HepG2 (cell line): ENCODE results near the gene SDC1. TPM values are rescaled to one million over a fixed set of nuclear protein-coding genes. Genes with fewer than 3 reads are reported as not detected.

Source experiments
- ARHGAP35 ChIP-seq: sonication (generic); formaldehyde crosslinking; IDR thresholded peaks from 2 replicates; pipeline ENCODE4 v1.9.0; 2022; ENCODE audit warnings: mild to moderate bottlenecking, inconsistent platforms, moderate library complexity, missing genetic modification reagents, borderline replicate concordance
- ATF3 ChIP-seq: sonication (generic); formaldehyde crosslinking; IDR thresholded peaks from 2 replicates; pipeline ENCODE4 v1.4.0; 2020; ENCODE audit warnings: missing genetic modification reagents
- BHLHE40 ChIP-seq: IDR thresholded peaks from 2 replicates; pipeline ENCODE4 v1.6.1; 2011; ENCODE audit warnings: low read length, improper control_type of control experiment
- BRF2 ChIP-seq: sonication (generic); formaldehyde crosslinking; IDR thresholded peaks from 2 replicates; pipeline ENCODE4 v1.8.1; 2022; ENCODE audit warnings: mild to moderate bottlenecking, missing genetic modification reagents
- CSRNP1 ChIP-seq: sonication (generic); formaldehyde crosslinking; IDR thresholded peaks from 2 replicates; pipeline ENCODE4 v1.8.1; 2023; ENCODE audit warnings: mild to moderate bottlenecking, missing genetic modification reagents
- ETV6 ChIP-seq: sonication (generic); formaldehyde crosslinking; conservative IDR thresholded peaks from 2 replicates; pipeline ENCODE4 v1.4.0; 2020; ENCODE audit warnings: missing genetic modification reagents
- FIP1L1 ChIP-seq: fragments of 200-400 bp; formaldehyde crosslinking; IDR thresholded peaks from 2 replicates; pipeline ENCODE4 v1.6.1; 2018; ENCODE audit warnings: low read depth, mild to moderate bottlenecking, low read length, moderate library complexity, borderline replicate concordance; ENCODE audit not compliant: insufficient read depth
- HNF1A ChIP-seq, 2 experiments: sonication (generic) in 1 of 2; formaldehyde crosslinking in 1 of 2; IDR thresholded peaks; 2 replicates each; pipeline versions ENCODE4 v1.4.0 to v1.6.1; 2016 to 2020; ENCODE audit warnings: borderline replicate concordance in 1 of 2, low read depth in 1 of 2, mild to moderate bottlenecking in 1 of 2, missing genetic modification reagents in 1 of 2
- REXO4 ChIP-seq: sonication (generic); formaldehyde crosslinking; IDR thresholded peaks from 2 replicates; pipeline ENCODE4 v1.8.0; 2022; ENCODE audit warnings: missing genetic modification reagents, mild to moderate bottlenecking, borderline replicate concordance
- SOX5 ChIP-seq: IDR thresholded peaks from 2 replicates; pipeline ENCODE4 v1.6.1; 2016; ENCODE audit warnings: borderline replicate concordance
- THAP9 ChIP-seq: sonication (generic); formaldehyde crosslinking; IDR thresholded peaks from 2 replicates; pipeline ENCODE4; 2020; ENCODE audit warnings: missing genetic modification reagents, mild to moderate bottlenecking, borderline replicate concordance
- TSC22D2 ChIP-seq: sonication (generic); formaldehyde crosslinking; IDR thresholded peaks from 2 replicates; pipeline ENCODE4 v1.5.1; 2020; ENCODE audit warnings: missing genetic modification reagents, mild to moderate bottlenecking, borderline replicate concordance
- ZNF790 ChIP-seq: sonication (generic); formaldehyde crosslinking; IDR thresholded peaks from 2 replicates; pipeline ENCODE4 v1.8.0; 2022; ENCODE audit warnings: missing genetic modification reagents, mild to moderate bottlenecking, borderline replicate concordance
- polyA plus RNA-seq, 8 experiments: library from polyadenylated mRNA; depleted of rRNA in 3 of 8; stranded (reverse) in 7 of 8; unstranded in 1 of 8; fragments of >200 nt; fragmentation: Illumina TruSeq in 4 of 8; extraction: Trizol in 4 of 8; gene quantifications; 2 replicates each; pipeline versions ENCODE4 v1.2.1 to v1.2.3, GENCODE V29; 2011 to 2016; ENCODE audit warnings: low read depth in 4 of 8, missing spikeins in 1 of 8, mixed read lengths in 1 of 8; ENCODE audit not compliant: insufficient read depth in 1 of 8
- total RNA-seq, 5 experiments: library from RNA; depleted of rRNA; stranded (reverse); fragments of >200 nt; fragmentation: Illumina TruSeq; extraction: Trizol; gene quantifications; 2 replicates each; pipeline ENCODE4 v1.2.3, GENCODE V29; 2016; ENCODE audit warnings: low read depth in 1 of 5

Gene SDC1
- total and polyA plus RNA-seq, 2 of the 13 experiments (the other 11 are each of a cell fraction or from before 2014, with no cell fraction given) = 108 to 119 TPM

GRCh38 chr2:20179755-20180594, 45.0 kb downstream of the SDC1 start (continued):
- TF ChIP-seq HNF1A (IDR thresholded peaks at IDR 0.05; ENCODE audit: low read depth) = peak; percentile 91
- TF ChIP-seq HNF1A (CRISPR knock-in tag; IDR thresholded peaks at IDR 0.05; ENCODE audit: borderline replicate concordance) = peak; percentile 98
- 0 out of 2 replicates have a peak, but pooled peaks have one; percentile 12 for TF ChIP-seq SOX5
- TF ChIP-seq TSC22D2 = peak; percentile 75; the same call in 1 of the 2 replicates
- 0 out of 2 replicates have a peak, but pooled peaks have one; percentile 31 for TF ChIP-seq BHLHE40
- peak; percentile 81 for TF ChIP-seq ATF3 (CRISPR knock-in tag)
- TF ChIP-seq THAP9 = peak; percentile 49; the same call in 1 of the 2 replicates
- peak; percentile 75; the same call in 1 of the 2 replicates for TF ChIP-seq ETV6 (CRISPR knock-in tag)
- 0 out of 2 replicates have a peak, but pooled peaks have one; percentile 71 for TF ChIP-seq BRF2 (CRISPR knock-in tag)
- TF ChIP-seq CSRNP1 (CRISPR knock-in tag) = peak; percentile 81
- TF ChIP-seq ARHGAP35 (CRISPR knock-in tag) = no peak; the same call in 1 of the 2 replicates
- TF ChIP-seq FIP1L1 = no peak
- TF ChIP-seq ZNF790 = no peak
- peak; percentile 26; the same call in 1 of the 2 replicates for TF ChIP-seq REXO4 (CRISPR knock-in tag)
